HG03039 (cell line): ENCODE measurements around the gene SOHLH1.
"Not testable (repeated sequence)": the region's sequence is repeated elsewhere in the genome, so short reads cannot be mapped to it uniquely, and the experiment has no call there.

Experiments used
- ATAC-seq: cut with Tn5 transposase; IDR thresholded peaks from one replicate; pipeline ENCODE4 v1.9.1; 2021; ENCODE audit warnings: mild to moderate bottlenecking, moderate library complexity; ENCODE audit not compliant: unreplicated experiment

Gene SOHLH1

GRCh38 chr9:135681161-135681560 is 18.1 kb downstream of the SOHLH1 start:
- no peak for ATAC-seq

GRCh38 chr9:135680056-135680455 is 19.2 kb downstream of the SOHLH1 start:
- no peak for ATAC-seq

- ATAC-seq: no peak
Observed at GRCh38 chr9:135678236-135679017, 20.9 kb downstream of the SOHLH1 start.

GRCh38 chr9:135677641-135678168 is 21.6 kb downstream of the SOHLH1 start:
- no peak for ATAC-seq

GRCh38 chr9:135676891-135677290 is 22.4 kb downstream of the SOHLH1 start:
- no peak for ATAC-seq

GRCh38 chr9:135674977-135675376 is 24.3 kb downstream of the SOHLH1 start:
- no peak for ATAC-seq

GRCh38 chr9:135673941-135674340 is 25.3 kb downstream of the SOHLH1 start:
- ATAC-seq: no peak

- ATAC-seq: not testable (repeated sequence)
Observed at GRCh38 chr9:135672786-135673185, 26.5 kb downstream of the SOHLH1 start.

- no peak for ATAC-seq
Observed at GRCh38 chr9:135671591-135672041, 27.7 kb downstream of the SOHLH1 start.

GRCh38 chr9:135670721-135671590 is 28.3 kb downstream of the SOHLH1 start:
- ATAC-seq: no peak

- ATAC-seq: no peak
Observed at GRCh38 chr9:135669616-135670285, 29.5 kb downstream of the SOHLH1 start.

GRCh38 chr9:135669018-135669417 is 30.3 kb downstream of the SOHLH1 start:
- not testable (repeated sequence) for ATAC-seq

GRCh38 chr9:135667463-135668001 is 31.7 kb downstream of the SOHLH1 start:
- ATAC-seq: no peak

GRCh38 chr9:135666534-135667462 is 32.5 kb downstream of the SOHLH1 start:
- ATAC-seq: no peak

GRCh38 chr9:135665795-135666189 is 33.5 kb downstream of the SOHLH1 start:
- ATAC-seq: no peak

GRCh38 chr9:135664801-135665794 is 34.2 kb downstream of the SOHLH1 start:
- ATAC-seq: no peak

GRCh38 chr9:135664266-135664665 is 35.0 kb downstream of the SOHLH1 start:
- ATAC-seq: no peak

- no peak for ATAC-seq
Observed at GRCh38 chr9:135663857-135664256, 35.4 kb downstream of the SOHLH1 start.

GRCh38 chr9:135663451-135663770 is 35.9 kb downstream of the SOHLH1 start:
- ATAC-seq: no peak
